Osteocyte (in vitro differentiated cells): Measurements from ENCODE around the gene B3GNT7. TPM values are rescaled to one million over a fixed set of nuclear protein-coding genes. Genes with fewer than 3 reads are reported as not detected.
A peak's percentile ranks its signal among the peaks of the same experiment; 100 is the strongest.

Source experiments
- DNase-seq: peaks from one replicate; pipeline ENCODE4 v3.0.0; 2021; ENCODE audit warnings: mixed read lengths; ENCODE audit not compliant: unreplicated experiment; ENCODE audit errors: extremely low spot score
- H3K27ac Mint-ChIP-seq: one replicate; pipeline ENCODE4 v1.8.0; 2021; ENCODE audit warnings: mild to moderate bottlenecking, mixed read lengths; ENCODE audit not compliant: unreplicated experiment
- H3K27me3 Mint-ChIP-seq: one replicate; pipeline ENCODE4 v1.8.0; 2021; ENCODE audit warnings: mixed read lengths; ENCODE audit not compliant: unreplicated experiment
- H3K36me3 Mint-ChIP-seq: one replicate; pipeline ENCODE4 v1.8.0; 2021; ENCODE audit warnings: mixed read lengths; ENCODE audit not compliant: unreplicated experiment
- H3K4me1 Mint-ChIP-seq: one replicate; pipeline ENCODE4 v1.8.0; 2021; ENCODE audit warnings: mixed read lengths; ENCODE audit not compliant: unreplicated experiment
- H3K4me3 Mint-ChIP-seq: one replicate; pipeline ENCODE4 v1.8.0; 2021; ENCODE audit warnings: mild to moderate bottlenecking, moderate library complexity, mixed read lengths; ENCODE audit not compliant: unreplicated experiment
- H3K9me3 Mint-ChIP-seq: one replicate; pipeline ENCODE4 v1.8.0; 2021; ENCODE audit warnings: mixed read lengths; ENCODE audit not compliant: unreplicated experiment
- total RNA-seq: library from RNA; stranded (reverse); gene quantifications from 2 replicates; pipeline ENCODE4 v1.2.1, GENCODE V29; 2021
- TF ChIP-seq, protein P1 (sequence below): fragments of 200-600 bp; sonication (generic); IDR thresholded peaks from 2 replicates; pipeline ENCODE4 v1.5.0; 2021; ENCODE audit warnings: antibody characterized with exemption, mild to moderate bottlenecking, moderate library complexity

The B3GNT7 gene
- total RNA-seq, 1 donor from 2014 or later: 1.1 TPM

DNA sequence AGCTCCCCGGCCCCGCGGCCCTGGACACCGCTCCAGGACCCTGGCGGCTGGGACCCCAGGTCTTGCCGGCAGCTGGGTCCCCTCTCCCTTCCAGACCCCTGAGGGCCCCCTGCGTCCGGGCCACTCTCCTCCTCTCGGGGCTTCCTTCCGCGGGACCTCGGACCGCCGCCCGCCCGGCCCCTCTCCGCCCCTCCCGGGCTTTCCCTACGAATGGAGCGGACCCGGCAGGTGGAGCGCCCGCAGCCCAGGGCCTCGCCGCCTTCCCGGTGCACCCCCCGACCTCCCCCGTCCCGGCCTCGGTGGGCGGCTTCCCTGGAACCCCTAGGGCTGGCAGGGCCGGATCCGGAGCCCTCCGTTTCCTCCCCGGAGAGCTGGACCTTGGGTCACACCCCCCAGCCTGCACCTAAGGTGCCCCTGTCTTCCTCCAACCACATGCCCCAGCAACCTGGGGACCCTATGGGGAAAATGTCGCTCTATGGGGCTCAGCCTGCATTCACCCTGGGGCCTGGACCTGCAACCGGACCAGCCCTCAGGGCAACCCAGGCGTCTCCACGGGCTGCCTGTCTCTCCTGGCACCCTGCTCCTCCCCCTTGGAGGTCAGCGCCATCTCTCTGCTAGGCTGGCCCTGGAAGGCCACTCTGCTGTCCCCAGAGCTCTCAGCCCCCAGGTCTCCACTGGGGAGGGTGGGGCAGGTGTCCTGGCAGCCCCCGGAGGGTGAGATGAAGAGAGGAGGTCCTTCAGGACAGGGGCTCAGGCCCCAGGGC lies 730 bp downstream of the B3GNT7 start:
- no peak for DNase-seq
- H3K36me3 Mint-ChIP-seq: no peaks in the 10 kb centered on the region
- peaks cover 19% of the 10 kb centered on the region for H3K4me1 Mint-ChIP-seq
- H3K27ac Mint-ChIP-seq: no peak overlapping the region
- TF ChIP-seq, protein P1, sequence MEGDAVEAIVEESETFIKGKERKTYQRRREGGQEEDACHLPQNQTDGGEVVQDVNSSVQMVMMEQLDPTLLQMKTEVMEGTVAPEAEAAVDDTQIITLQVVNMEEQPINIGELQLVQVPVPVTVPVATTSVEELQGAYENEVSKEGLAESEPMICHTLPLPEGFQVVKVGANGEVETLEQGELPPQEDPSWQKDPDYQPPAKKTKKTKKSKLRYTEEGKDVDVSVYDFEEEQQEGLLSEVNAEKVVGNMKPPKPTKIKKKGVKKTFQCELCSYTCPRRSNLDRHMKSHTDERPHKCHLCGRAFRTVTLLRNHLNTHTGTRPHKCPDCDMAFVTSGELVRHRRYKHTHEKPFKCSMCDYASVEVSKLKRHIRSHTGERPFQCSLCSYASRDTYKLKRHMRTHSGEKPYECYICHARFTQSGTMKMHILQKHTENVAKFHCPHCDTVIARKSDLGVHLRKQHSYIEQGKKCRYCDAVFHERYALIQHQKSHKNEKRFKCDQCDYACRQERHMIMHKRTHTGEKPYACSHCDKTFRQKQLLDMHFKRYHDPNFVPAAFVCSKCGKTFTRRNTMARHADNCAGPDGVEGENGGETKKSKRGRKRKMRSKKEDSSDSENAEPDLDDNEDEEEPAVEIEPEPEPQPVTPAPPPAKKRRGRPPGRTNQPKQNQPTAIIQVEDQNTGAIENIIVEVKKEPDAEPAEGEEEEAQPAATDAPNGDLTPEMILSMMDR: no peak
- H3K9me3 Mint-ChIP-seq: no peaks in the 10 kb centered on the region
- H3K4me3 Mint-ChIP-seq: peak overlapping the region; percentile 57
- H3K27me3 Mint-ChIP-seq: no peaks in the 10 kb centered on the region

GRCh38 chr2:231397011-231397927 lies 1.8 kb downstream of the B3GNT7 start:
- DNase-seq: no peak
- no peaks in the 10 kb centered on the region for H3K36me3 Mint-ChIP-seq
- peaks cover 19% of the 10 kb centered on the region for H3K4me1 Mint-ChIP-seq
- H3K27me3 Mint-ChIP-seq: no peaks in the 10 kb centered on the region
- TF ChIP-seq, protein P1: no peak
- no peak overlapping the region for H3K27ac Mint-ChIP-seq
- no peaks in the 10 kb centered on the region for H3K9me3 Mint-ChIP-seq
- H3K4me3 Mint-ChIP-seq: peak overlapping the region; percentile 48

DNA sequence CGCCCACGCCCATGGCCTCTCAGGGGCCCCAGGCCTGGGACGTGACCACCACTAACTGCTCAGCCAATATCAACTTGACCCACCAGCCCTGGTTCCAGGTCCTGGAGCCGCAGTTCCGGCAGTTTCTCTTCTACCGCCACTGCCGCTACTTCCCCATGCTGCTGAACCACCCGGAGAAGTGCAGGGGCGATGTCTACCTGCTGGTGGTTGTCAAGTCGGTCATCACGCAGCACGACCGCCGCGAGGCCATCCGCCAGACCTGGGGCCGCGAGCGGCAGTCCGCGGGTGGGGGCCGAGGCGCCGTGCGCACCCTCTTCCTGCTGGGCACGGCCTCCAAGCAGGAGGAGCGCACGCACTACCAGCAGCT lies 2.4 kb downstream of the B3GNT7 start:
- Mint-ChIP-seq H3K27ac (no peak overlapping the region), H3K36me3 (no peaks in the 10 kb centered on the region), H3K4me3 (no peak overlapping the region), H3K4me1 (peaks cover 19% of the 10 kb centered on the region), H3K9me3 (no peaks in the 10 kb centered on the region), H3K27me3 (no peaks in the 10 kb centered on the region)
- TF ChIP-seq, protein P1: no peak
- DNase-seq: no peak

DNA sequence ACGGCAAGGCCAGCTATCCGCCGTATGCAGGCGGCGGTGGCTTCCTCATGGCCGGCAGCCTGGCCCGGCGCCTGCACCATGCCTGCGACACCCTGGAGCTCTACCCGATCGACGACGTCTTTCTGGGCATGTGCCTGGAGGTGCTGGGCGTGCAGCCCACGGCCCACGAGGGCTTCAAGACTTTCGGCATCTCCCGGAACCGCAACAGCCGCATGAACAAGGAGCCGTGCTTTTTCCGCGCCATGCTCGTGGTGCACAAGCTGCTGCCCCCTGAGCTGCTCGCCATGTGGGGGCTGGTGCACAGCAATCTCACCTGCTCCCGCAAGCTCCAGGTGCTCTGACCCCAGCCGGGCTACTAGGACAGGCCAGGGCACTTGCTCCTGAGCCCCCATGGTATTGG lies 3.1 kb downstream of the B3GNT7 start:
- DNase-seq: no peak
- TF ChIP-seq, protein P1: no peak
- no peak overlapping the region for H3K27ac Mint-ChIP-seq
- H3K36me3 Mint-ChIP-seq: no peaks in the 10 kb centered on the region
- no peak overlapping the region for H3K4me3 Mint-ChIP-seq
- H3K27me3 Mint-ChIP-seq: no peaks in the 10 kb centered on the region
- no peaks in the 10 kb centered on the region for H3K9me3 Mint-ChIP-seq
- peaks cover 16% of the 10 kb centered on the region for H3K4me1 Mint-ChIP-seq
